Activated CD4-positive, alpha-beta T cell treated with anti-CD3 and anti-CD28 coated beads, Interleukin-2, Interleukin-4, amounts not matched to agents 100 ng/mL and 50 ng/mL, durations not matched to agents 16 hours and 8 hours (primary cell): Measurements from ENCODE around the gene SLC25A33.
"Not testable (repeated sequence)": the region's sequence is repeated elsewhere in the genome, so short reads cannot be mapped to it uniquely, and the experiment has no call there.

Experiments used
- DNase-seq: peaks from one replicate; pipeline ENCODE4 v3.0.0-alpha.2; 2020; ENCODE audit warnings: low spot score

Gene SLC25A33, protein sequence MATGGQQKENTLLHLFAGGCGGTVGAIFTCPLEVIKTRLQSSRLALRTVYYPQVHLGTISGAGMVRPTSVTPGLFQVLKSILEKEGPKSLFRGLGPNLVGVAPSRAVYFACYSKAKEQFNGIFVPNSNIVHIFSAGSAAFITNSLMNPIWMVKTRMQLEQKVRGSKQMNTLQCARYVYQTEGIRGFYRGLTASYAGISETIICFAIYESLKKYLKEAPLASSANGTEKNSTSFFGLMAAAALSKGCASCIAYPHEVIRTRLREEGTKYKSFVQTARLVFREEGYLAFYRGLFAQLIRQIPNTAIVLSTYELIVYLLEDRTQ

DNA sequence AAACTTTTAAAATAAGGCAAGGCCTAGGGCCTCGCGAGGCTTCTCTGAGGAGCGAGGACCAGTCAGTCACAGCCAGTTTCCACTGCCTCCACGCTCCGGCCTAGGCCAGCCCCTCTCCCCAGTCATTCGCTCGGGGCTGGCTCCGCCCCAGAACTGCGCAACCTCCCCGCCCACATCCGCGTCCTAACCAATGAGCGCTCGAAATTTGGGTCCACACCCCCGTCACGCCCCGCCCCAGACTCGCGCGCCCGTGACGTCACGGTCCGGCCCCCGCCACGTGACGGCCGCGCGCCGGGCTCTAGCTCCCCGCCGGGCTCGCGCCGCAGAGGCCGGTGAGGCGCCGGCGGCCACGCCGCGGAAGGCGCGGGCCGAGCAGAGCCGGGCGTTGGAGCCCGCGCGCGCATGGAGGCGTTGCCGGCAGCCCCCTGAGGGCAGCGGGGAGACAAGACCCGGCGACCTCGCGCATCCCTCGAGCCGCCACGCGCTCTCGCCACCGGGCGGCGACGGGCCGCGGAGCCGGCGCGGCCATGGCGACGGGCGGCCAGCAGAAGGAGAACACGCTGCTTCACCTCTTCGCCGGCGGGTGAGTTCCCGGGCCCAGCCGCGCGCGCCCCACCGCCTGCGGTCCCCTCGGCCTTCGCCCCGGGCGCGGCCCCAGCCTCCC lies at the start of gene SLC25A33:
Gene SLC25A33 (plus strand): TSS at position 301 of the 664 bp plus-strand sequence. CDS start 227 bp downstream, at position 528.
- peak; percentile 99 for DNase-seq

DNA sequence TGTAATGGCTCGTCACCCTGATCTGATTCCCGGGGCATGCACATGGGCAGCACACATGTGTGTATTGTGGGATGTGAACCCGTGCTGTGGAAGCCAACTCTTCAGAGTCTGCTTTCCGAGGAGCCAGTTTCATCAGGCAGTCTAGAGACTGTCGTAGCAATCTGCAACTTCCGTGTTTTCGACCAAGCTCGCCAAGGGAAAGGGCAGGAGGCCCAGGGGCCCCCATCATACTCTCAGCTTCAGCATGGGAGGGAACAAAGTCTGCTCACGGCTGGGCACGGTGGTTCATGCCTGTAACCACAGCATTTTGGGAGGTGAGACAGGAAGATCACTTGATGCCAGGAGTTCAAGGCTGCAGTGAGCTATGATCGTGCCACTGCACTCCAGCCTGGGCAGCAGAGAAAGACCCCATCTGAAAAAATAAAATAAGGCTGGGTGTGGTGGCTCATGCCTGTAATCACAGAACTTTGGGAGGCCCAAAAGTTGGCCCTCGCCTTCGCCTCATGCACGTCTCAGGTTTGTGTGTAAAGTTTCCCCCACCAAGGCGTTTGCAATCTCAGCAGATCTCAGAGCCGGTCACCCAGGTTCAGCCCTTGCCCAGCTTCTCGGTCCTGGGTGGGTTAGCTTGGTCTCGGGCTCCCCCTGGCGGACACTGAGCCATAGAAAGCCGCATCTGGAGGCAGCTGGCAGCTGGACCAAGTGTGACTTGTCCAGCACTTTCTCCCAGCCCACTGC lies 48.5 kb upstream of the SLC25A33 start:
- peak; percentile 83 for DNase-seq

DNA sequence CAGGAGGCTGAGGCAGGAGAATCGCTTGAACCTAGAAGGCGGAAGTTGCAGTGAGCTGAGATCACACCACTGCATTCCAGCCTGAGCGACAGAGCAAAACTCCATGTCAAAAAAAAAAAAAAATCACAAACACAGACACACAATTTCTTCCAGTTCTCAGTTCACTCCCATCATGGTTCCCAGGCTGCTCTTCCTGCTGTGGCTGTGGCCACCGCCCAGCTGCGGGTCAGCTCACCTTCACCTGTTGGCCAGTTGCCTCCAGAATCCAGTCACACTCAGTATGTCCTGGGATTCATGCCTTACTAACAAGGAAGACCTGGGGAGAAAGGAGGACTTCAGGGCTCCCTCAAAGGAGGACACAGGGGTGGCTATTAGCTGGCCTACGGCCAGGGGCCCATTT lies 45.9 kb upstream of the SLC25A33 start:
- DNase-seq = no peak

DNA sequence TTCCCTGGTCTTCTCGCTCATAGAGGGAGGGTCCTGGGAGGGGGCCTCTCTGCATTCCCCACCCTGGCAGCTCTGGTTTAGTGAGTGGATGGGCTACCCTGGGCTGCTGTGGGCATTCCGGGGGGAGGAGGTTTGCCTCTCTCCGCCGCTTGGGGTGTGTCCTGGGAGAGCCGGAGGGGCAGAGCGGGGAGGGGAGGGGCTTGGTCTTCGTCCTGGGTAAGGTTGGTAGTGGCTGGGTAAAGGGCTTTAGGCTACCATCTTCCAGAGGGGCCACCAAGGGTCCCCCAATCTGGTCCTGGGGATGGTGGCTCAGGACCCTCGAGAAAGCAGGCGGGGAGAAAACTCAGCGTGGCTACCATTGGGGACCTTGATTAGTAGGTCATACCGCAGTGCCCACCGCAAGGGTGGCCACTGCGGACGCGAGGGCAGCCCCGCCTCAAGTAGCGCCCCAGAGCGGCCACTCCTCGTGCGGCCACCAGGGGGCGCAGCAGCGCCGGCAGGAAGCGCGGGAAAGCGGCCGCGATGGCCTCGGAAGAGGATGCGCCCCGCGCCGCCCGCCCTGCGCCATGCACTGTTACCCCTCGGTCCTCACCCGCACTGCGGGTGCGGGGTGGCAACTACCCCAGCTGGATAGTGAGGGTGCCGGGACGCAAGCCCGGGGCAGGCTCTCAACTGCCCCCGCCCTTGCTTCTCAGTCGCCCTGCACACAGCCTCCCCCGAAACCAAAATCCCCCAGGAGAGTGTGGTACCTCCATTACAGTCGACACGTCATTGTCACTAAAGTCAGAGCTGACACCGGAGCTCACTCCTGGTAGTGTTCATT lies 44.1 kb upstream of the SLC25A33 start:
- peak; percentile 55 for DNase-seq

DNA sequence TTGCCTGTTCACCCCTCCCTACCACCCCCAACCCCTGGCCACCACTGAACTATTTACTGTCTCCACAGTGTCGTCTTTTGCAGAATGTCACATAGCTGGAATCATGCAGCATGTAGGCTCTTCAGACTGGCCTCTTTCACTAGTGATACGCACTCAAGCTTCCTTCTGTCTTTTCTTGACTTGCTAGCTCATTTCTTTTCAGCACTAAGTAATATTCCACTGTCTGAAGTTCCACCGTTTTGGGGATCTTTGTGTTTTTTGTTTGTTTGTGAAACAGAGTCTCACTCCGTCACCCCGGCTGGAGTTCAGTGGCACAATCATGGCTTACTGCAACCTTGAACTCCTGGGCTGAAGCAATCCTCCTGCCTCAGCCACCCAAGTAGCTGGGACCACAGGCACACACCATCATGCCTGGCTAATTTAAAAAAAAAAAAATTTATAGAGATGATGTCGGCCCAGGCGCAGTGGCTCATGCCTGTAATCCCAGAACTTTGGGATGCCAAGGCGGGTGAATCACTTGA lies 43.4 kb upstream of the SLC25A33 start:
- no peak for DNase-seq

DNA sequence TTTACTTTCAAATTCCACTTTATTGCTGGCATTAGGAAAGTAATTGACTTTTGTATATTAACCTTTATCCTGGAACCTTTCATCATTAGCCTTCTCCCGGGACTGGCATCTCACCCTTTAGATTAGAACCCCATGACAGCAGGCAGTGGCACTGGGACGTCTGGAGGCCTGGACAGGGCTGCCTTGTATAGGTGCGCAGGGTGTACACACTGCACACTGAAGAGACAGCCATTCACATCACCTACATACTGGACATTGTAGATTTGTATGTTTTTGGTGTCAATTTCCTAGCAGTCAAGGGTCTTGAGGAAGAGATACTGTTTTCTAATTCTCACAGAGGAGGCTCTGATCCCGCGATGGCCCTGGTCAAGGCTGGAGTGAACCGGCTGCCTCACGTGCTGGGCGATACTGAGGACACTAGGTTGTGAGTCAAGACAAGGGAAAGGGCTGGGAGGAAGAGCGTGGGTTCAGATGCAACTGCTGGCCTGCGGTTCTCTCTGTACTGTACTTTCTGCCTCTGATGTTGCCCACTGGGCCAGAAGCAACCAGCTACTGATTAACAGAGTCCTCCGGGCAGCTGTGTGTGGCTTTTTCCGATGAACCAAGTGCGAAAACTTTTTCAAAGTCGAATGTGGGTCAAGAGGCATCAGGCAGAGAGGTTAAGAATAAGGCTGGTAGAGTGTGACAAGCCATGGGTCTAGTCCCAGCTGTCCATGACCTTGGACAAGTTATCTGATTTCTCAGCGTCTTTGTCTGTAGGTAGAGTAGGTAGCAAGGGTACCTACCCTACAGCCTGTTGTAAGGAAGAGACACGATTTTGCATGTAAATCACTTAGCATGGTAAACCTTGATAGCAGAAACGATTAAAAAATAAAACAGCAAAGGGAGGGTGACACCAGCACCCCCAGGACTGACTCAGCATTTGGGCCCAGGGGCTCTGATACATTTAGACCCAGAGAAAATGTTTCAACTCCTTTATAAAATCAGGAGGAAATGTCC lies 38.2 kb upstream of the SLC25A33 start:
- no peak for DNase-seq

DNA sequence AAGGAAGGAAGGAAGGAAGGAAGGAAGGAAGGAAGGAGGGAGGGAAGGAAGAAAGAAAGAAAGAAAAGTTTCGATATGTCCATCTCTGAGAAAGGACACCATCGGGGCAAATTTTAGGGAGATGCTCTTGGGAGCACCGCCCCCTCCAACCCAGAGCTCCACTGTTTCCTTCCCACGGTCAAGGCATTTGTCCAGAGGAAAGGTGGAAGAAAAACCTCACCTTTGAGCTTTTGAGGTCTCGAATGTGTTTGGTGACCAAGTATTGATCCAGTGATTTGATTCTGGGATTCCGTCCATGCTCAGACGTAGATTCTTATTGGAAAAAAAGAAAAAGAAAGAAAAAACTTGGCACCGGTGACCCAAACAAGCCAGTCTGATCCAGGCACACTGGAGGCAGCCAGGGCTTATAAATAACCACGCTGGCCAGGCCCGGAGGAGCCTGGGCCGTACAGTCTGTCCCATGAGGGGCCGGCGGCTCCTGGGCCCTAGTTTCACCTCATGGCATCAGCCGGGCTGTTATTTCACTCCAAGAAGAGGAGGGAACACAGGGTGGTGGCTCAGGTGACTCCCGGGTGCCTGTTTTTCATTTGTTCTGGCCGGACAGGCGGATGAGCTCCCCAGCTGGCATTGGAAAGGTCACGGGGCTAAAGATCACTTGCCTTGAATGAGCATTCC lies 36.1 kb upstream of the SLC25A33 start:
- DNase-seq = no peak

DNA sequence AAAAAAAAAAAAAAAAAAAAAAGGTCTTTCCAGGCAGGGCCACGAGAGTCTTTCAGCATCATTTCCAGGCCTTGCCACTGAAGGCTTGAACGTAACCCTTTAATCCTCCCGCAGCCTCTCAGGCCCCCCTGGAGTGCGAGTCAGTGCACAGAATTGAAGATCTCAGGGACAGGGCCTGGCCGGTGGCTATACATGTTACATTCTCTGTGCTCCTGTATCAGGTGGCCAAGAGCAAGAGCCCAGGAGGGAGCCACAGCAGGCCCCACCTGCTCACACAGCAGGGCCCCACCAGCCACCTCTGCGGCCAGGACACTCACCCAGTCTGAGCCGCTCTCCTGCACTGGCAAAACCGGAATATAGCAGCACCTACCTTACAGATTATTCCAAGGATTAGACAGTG lies 34.1 kb upstream of the SLC25A33 start:
- DNase-seq = no peak

DNA sequence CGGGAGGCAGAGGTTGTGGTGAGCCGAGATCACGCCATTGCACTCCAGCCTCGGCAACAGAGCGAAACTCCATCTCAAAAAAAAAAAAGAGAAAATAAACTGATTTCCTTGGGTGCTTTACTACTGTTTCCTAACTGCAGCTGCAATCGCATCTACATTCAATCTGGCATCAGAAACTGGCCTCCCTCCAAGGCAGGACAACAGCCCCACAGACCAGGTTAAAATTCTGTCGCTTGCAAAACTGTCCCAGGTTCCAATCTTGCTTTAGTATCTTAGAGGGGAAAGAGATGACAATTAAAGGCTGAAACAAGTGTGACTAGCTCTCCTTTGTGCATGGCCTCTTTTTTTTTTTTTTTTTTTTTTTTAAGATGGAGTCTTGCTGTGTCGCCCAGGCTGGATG lies 32.4 kb upstream of the SLC25A33 start:
- DNase-seq = no peak

DNA sequence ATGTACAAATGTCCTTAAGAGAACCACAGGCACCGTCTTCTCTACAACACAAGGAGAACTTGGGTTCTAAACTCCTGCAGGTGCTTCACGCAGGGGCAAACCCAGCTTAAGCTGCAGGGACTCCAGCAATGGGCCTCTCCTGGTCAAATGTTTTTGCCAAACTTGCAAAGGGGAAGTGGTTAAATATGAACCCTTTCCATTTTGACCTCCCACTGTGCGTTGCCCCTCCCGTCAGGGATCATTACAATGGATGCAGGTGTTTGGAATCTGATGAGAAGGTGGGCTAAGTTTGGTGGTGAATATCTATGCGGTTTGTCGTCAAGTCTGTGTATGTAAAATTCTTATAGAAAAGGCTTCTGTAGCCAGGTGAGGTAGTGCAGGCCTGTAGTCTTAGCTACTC lies 29.1 kb upstream of the SLC25A33 start:
- no peak for DNase-seq

DNA sequence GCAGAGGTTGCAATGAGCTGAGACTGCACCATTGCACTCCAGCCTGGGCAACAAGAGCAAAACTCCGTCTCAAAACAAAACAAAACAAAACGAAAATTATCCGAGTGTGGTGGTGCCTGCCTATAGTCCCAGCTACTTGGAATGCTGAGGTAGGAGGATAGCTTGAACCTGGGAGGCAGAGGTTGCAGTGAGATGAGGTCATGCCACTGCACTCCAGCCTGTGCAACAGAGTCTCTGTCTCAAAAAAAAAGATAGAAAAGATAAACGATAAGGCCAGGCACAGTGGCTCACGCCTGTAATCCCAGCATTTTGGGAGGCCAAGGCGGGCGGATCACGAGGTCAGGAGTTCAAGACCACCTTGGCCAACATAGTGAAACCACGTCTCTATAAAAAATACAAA lies 23.7 kb upstream of the SLC25A33 start:
- DNase-seq = not testable (repeated sequence)

DNA sequence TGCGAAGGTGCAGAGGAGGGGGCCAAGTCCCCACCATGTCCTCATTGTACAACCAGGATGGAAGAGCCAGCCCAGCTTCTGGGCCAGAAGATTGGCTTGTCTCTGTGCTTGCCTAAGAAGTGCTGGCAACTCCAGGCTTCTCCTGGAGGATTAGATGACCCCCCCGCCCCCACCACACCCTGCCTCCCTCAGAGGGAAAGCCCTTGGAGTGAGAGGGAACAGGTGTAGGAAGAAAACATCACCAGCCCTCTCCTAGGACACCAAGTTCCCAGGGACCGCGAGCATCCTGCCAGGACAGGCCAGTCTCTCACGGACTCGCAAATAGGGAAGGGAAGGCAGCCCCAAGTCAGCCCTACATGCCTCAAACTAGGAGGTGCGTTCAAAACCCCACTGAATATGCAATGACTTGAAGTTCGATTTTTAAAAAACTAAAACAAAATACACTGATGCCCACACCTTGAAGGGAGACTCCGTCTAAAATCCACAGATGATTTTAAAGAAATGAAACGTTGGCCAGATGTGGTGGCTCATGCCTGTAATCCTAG lies 20.7 kb upstream of the SLC25A33 start:
- no peak for DNase-seq

DNA sequence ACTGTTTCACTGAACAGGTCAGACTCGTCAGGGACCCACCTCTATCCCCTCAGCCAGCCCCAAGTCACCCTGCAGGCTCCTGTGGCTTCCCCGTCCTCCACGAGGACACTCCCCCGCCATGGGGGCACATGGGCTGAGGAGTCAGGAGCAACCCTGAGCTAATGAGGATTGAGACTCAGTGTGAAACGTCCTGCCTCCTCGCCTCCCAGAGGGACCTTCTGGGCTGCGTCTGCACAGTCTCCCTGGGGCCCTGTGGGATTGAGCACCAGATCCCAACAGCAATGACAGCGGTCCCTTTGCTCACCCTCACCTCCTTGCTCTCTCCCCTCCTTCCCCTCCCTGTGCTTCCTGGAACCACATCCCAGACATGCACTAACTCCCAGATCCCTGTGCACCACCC lies 18.9 kb upstream of the SLC25A33 start:
- no peak for DNase-seq

DNA sequence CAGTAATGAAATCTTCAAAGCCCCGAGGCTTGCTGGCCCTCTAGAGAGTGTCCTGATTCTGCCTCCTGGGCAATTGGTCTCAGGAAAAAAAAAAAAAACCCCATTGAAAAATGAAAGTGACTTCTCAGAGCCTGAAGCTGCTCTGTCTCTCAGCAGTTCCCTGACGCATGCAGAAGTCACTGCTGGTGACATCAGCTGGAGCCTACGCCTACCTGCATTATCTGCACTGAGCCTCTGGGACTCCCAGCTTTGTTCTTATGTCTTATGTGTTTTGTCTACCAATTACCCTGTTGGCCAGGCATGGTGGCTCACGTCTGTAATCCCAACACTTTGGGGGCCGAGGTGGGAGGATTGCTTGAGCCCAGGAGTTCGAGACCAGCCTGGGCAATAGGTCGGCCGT lies 10.1 kb upstream of the SLC25A33 start:
- no peak for DNase-seq

DNA sequence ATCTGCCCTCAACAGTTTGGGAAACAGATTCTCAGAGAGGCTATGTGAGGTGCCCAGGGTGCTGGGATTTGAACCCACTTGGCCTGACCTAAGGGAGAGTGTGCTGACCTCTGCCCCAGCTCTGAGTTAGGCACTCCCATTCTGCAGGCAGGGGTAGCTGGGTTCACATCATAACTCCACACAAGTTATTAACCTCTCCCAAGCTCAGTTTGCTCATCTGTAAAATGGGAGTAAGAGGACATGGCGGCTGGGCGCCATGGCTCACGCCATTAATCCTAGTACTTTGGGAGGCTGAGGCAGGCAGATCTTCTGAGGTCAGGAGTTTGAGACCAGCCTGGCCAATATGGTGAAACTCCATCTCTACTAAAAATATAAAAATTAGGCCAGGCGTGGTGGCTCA lies 8.9 kb upstream of the SLC25A33 start:
- no peak for DNase-seq

DNA sequence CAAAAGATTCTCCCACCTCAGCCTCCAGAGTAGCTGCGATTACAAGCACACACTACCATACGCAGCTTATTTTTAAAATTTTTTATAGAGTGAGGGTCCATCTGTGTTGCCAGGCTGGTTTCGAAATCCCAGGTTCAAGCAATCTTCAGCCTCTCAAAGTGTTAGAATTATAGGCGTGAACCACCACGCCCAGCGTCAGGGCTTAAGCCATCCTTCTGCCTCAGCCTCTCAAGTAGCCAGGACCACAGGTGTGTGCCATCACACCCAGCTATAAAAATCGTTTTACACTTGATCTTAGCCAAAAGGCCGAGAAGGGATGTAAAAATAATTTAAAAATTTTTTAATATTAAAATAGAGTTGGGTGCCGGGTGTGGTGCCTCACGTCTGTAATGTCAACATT lies 4.3 kb upstream of the SLC25A33 start:
- DNase-seq = no peak

DNA sequence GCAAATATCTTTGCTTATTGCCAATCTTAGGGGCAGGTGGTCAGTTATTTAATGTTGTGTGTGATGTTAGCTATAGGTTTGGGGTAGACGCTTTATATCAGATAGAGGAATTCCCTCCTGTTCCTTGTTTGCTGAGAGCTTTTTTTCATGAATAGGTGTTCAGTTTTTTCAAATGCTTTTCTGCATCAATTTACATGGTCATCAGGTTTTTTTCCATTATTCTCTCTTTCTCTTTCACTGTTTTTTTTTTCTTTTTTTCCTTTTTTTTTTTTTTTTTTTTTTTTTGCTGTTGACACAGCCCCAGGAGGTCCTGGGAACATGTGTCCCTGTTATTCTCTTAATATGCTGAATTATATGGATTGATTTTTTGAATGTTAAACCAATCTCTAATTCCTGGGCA lies 3.0 kb upstream of the SLC25A33 start:
- no peak for DNase-seq

DNA sequence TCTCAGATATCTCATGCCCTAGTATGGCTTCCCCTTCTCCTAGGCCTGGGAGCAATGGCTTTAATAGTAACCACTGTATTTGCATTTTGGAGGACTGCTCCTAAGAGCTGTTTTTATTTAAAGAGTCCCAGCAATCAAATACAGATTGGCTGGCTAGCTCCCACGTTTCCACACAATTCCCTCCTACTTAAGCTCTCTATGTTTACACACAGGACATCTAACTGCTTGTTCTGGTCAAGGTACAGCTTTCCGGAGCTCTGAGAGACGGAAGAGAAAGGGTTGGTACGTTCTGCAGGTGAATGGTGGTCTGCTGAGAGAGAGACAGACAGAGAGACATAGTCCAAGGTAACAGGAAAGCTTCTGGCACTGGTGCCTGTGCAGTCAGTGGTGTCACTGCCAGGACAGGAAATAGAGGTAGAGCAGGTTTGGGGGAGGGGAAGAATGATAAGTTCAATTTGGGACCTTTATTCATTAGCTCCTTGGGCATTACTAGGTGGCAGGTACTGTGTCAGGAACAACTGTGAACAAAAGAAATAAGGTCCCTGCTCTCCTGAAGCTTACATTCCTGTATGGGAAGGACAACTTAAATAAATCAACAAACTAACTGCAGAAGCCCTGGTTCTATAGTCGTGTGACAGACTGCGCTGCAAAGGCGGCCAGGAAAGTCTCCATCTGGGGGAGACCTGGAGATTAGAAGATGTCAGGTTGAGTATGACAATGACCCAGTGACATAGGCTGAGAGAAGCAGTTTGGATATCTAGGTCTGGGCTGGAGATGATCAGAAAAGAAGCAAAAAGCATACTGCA lies 1.2 kb upstream of the SLC25A33 start:
- DNase-seq = no peak

DNA sequence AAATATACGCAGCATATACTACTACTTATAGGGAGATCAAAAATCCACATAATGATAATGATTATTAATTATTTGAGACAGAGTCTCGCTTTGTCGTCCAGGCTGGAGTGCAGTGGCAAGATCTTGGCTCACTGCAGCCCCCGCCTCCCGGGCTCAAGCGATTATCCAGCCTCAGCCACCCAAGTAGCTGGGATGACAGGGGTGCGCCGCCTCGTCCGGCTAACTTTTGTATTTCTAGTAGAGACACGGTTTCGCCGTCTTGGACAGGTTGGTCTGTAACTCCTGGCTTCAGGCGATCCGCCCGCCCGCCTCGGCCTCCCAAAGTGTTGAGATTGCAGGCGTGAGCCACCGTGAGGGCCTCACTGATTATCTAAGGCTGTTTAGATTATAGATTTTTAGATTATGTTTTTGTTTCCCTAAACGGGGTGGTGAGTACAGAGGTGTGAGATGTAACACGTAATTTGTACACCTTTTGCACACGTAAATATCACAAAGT lies 548 bp upstream of the SLC25A33 start:
- DNase-seq = no peak
